Tibial nerve (tissue), 4 donors: ENCODE measurements around the gene SCG5.

ENCODE experiments used
- CTCF ChIP-seq, 5 experiments: fragments of 200-600 bp in 3 of 5; fragments of 450-650 bp in 2 of 5; sonication (generic) in 3 of 5; IDR thresholded peaks; one replicate each; pipeline ENCODE4 v1.5.1; 2016 to 2019; ENCODE audit warnings: antibody characterized with exemption in 5 of 5, mild to moderate bottlenecking in 3 of 5, moderate library complexity in 2 of 5
- EP300 ChIP-seq, 2 donors: sonication (generic); formaldehyde crosslinking; IDR thresholded peaks; one replicate each; pipeline ENCODE4 v1.6.1; 2017; ENCODE audit warnings: antibody characterized with exemption in 2 of 2, mild to moderate bottlenecking in 1 of 2
- POLR2A ChIP-seq, 2 donors: fragments of 450-650 bp; IDR thresholded peaks; one replicate each; pipeline ENCODE4 v1.6.1; 2017; ENCODE audit warnings: antibody characterized with exemption in 2 of 2, mild to moderate bottlenecking in 2 of 2, moderate library complexity in 2 of 2

- TF ChIP-seq CTCF (IDR thresholded peaks at IDR 0.05) (no peak), POLR2A (IDR thresholded peaks at IDR 0.05) (no peak), EP300 (IDR thresholded peaks at IDR 0.05) (no peak)
These were observed 22.2 kb downstream of the SCG5 start for GRCh38 chr15:32663671-32664070.
